ENCODE results near the gene CCR7.

DNA sequence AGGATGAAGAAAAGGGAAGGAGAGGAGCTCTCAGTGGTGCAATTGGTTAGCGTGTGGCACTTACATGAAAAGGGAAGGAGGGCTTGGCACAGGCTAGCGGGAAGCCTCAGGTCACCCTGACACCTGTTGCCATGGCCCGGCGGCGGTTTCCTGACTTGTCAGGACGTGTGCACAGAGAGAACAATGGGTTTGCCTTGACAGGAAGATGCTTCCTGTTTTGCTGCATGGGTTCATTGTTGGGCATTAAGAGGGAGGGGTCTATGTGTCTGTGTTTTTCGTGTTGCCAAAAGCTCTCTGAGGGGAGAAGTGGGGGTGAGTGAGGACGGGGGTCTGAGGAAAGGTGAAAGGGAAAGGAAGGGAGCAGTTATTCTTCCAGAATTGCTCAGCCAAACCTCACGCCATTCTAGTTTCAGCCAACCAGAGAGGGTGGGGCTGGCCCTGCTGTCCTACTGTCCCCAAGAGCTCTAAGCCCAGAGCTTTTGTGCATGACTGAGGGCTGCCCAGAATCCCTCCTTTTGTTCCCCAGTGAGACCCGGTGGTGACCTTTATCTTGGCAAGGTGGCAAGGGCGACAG lies 17.1 kb upstream of the CCR7 start:
- peak; percentile 69 to 70 for TF ChIP-seq POLR2AphosphoS5 (IDR thresholded peaks at IDR 0.05)
- TF ChIP-seq, protein P1, sequence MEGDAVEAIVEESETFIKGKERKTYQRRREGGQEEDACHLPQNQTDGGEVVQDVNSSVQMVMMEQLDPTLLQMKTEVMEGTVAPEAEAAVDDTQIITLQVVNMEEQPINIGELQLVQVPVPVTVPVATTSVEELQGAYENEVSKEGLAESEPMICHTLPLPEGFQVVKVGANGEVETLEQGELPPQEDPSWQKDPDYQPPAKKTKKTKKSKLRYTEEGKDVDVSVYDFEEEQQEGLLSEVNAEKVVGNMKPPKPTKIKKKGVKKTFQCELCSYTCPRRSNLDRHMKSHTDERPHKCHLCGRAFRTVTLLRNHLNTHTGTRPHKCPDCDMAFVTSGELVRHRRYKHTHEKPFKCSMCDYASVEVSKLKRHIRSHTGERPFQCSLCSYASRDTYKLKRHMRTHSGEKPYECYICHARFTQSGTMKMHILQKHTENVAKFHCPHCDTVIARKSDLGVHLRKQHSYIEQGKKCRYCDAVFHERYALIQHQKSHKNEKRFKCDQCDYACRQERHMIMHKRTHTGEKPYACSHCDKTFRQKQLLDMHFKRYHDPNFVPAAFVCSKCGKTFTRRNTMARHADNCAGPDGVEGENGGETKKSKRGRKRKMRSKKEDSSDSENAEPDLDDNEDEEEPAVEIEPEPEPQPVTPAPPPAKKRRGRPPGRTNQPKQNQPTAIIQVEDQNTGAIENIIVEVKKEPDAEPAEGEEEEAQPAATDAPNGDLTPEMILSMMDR (IDR thresholded peaks at IDR 0.05), result no peak
